Cardiac muscle cell (in vitro differentiated cells and primary cell): ENCODE results near the gene LTB4R. TPM values are rescaled to one million over a fixed set of nuclear protein-coding genes. Genes with fewer than 3 reads are reported as not detected.
A peak's percentile ranks its signal among the peaks of the same experiment; 100 is the strongest.

Experiments
- DNase-seq, 2 donors: peaks; one replicate each; pipeline versions ENCODE4 v3.0.0 to v3.0.0-alpha.2; 2010 to 2017; ENCODE audit warnings: low read depth in 1 of 2, low spot score in 1 of 2
- H3K27ac ChIP-seq: fragments of 200-600 bp; sonication (generic); 2 replicates; pipeline ENCODE4 v1.5.1; 2016
- H3K27me3 ChIP-seq: fragments of 200-600 bp; sonication (generic); 2 replicates; pipeline ENCODE4 v1.6.0; 2016; ENCODE audit warnings: control low read depth
- H3K36me3 ChIP-seq: fragments of 200-600 bp; sonication (generic); 2 replicates; pipeline ENCODE4 v1.5.1; 2016; ENCODE audit warnings: control low read depth
- H3K4me1 ChIP-seq: fragments of 200-600 bp; sonication (generic); 2 replicates; pipeline ENCODE4 v1.8.1; 2017; ENCODE audit warnings: low read depth, mild to moderate bottlenecking, mixed run types
- H3K4me3 ChIP-seq: fragments of 200-600 bp; sonication (generic); 2 replicates; pipeline ENCODE4 v1.5.1; 2016; ENCODE audit warnings: mild to moderate bottlenecking
- H3K9me3 ChIP-seq: fragments of 200-600 bp; sonication (generic); 2 replicates; pipeline ENCODE4 v1.5.1; 2017; ENCODE audit warnings: low read depth, mild to moderate bottlenecking, control low read depth
- CTCF ChIP-seq: IDR thresholded peaks from 2 replicates; pipeline ENCODE4 v1.5.1; 2012; ENCODE audit warnings: low read depth, mild to moderate bottlenecking, low read length
- polyA plus RNA-seq: library from polyadenylated mRNA; unstranded; fragments of >200 nt; fragmentation: Nextera tagmentation; extraction: Ambion mirVana; gene quantifications from 2 replicates; pipeline ENCODE4 v1.2.1, GENCODE V29; 2016
- total RNA-seq: library from RNA; depleted of rRNA; stranded (reverse); fragments of >200 nt; gene quantifications from 2 replicates; pipeline ENCODE4 v1.2.3, GENCODE V29; 2016

The LTB4R gene
- total and polyA plus RNA-seq, 2 experiments from 2014 or later, result 2.7 to 8.5 TPM

DNA sequence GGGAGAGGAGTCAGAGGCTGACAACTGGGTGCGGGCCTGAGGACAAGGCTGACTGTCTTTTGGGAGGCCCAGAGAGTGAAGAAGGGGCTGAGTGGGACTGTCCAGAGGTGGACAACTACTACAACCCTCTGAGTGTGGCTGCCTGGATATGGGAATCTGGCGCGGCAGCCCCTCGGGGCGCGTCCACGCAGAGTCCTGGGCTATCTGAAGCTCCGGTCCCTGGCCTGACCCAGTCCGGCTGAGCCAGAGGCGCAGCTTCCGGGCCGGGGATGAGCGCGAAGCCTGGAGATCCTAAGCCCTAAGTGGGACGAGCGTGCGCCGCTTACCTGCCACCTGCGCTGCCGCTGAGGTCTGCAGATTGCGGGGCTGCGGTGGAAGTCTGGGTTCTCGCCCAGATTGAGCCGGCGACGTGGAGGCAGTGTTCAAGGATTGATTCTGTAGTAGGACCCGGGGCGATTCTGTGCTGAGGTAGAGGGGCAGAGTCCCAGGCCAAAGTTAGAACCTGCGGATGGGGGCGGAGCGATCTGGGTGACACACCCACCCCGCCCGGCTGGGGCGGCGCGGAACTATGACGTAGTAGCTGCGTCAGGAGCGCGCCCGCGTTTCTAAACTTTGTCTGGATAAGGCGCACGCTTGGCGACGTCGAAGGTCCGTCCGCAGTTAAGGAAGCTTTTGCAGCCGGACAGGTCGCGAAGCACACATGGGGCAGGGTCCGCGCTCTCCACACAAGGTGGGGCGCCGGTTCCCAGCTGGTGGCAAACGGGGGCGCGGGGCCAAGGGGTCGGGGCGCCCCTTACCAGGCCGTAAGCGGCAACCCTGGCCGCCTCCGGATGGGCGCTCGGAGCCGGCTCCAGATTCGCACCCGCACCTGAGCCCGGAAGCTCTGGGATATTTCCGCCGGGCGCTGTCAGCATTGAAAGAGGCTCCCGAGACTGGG lies 11.8 kb upstream of the LTB4R start, which contains the start of the genes DHRS1 and NOP9:
TSS of gene DHRS1 (minus strand) at position 526 of the 937 bp plus-strand sequence. CDS start 674 bp downstream, outside the sequence.
TSS of gene NOP9 (plus strand) at position 596 of the 937 bp plus-strand sequence. CDS start at position 701, 105 bp downstream.
- Histone ChIP-seq H3K4me1 (peaks cover 7% of the 10 kb centered on the region), H3K27ac (peak within 1 kb of the TSS; percentile 68), H3K36me3 (peaks cover 24% of the 10 kb centered on the region), H3K27me3 (no peaks in the 10 kb centered on the region), H3K4me3 (peak within 1 kb of the TSS; percentile 69), H3K9me3 (no peaks in the 10 kb centered on the region)
- TF ChIP-seq CTCF, result no peak
- peak; percentile 92 to 96 for DNase-seq

- Histone ChIP-seq H3K4me1 (peaks cover 7% of the 10 kb centered on the region), H3K27me3 (no peaks in the 10 kb centered on the region), H3K36me3 (peaks cover 28% of the 10 kb centered on the region), H3K9me3 (no peaks in the 10 kb centered on the region), H3K27ac (peak overlapping the region; percentile 68), H3K4me3 (peak overlapping the region; percentile 69)
- no peak for TF ChIP-seq CTCF
- no peak for DNase-seq
These were observed 10.8 kb upstream of the LTB4R start for GRCh38 chr14:24300326-24300980.

DNA sequence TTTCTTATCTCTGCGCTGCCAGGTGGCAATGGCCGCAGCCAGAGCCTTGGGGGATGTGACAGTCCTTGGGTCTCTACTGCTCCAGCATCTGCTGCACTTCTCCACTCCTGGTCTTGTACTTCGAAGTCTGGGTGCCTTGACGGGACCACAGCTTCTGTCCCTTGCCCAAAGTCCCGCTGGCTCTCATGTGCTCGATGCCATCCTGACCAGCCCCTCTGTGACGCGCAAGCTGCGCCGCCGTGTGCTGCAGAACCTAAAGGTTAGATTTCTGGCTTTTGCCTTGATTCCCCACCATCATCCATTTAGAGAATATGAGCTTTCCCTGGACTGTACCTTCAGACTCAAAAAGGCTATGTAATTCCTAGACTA lies 7.3 kb upstream of the LTB4R start:
- TF ChIP-seq CTCF, result no peak
- Histone ChIP-seq H3K27ac (no peak overlapping the region), H3K36me3 (peaks cover 28% of the 10 kb centered on the region)

GRCh38 chr14:24307156-24307574 lies 4.1 kb upstream of the LTB4R start:
- Histone ChIP-seq H3K4me3 (no peak overlapping the region), H3K36me3 (peaks cover 27% of the 10 kb centered on the region), H3K9me3 (no peaks in the 10 kb centered on the region), H3K4me1 (no peaks in the 10 kb centered on the region), H3K27ac (no peak overlapping the region), H3K27me3 (no peaks in the 10 kb centered on the region)
- no peak for TF ChIP-seq CTCF
- DNase-seq, result no peak

More for the DNA sequence above, 7.3 kb upstream of the LTB4R start:
- H3K9me3 ChIP-seq, result no peaks in the 10 kb centered on the region
- DNase-seq, result no peak
- H3K4me1 ChIP-seq, result peaks cover 7% of the 10 kb centered on the region
- H3K4me3 ChIP-seq, result no peak overlapping the region
- H3K27me3 ChIP-seq, result no peaks in the 10 kb centered on the region

DNA sequence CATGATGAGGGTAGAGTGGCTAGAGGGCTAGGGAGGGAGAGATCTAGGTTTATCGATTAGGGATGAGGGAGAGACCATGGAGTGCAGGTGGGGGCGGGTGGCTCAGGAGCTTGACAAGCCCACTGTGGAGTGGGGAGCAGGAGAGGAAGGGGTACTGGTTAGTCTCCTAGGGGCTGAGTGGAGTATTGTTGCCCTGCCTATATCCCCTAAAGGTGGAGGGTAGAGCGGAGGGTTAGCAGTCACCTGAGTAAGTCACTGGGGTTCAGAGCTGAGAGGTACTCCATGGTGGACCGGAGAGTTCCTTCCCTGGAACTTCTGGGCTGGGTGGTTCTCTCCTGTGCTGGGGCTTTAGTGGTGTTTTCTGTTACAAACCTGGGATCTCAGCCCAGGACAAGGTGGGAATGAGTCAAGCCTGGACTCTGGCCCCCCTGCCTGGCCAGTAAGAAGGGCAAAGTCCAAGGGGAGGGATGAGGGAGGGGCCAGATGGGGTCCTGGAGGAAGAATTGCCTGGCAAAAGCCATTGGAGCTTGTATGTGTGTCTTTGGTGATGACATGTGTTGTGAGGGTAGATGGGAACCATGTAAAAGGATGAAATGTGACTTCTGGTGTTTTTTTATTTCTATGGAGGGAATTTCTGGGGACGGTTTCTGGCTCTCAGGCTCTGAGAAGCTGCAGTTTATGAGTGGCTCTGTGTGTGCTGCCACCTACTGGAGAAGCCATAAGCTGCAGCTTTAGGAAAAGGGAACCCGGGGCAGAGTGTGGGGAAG lies 3.5 kb upstream of the LTB4R start, which contains the start of gene CIDEB:
TSS of gene CIDEB (minus strand) at position 403 of the 767 bp plus-strand sequence. CDS start at position 284, 119 bp downstream.
- Histone ChIP-seq H3K9me3 (no peaks in the 10 kb centered on the region), H3K36me3 (peaks cover 21% of the 10 kb centered on the region), H3K4me1 (no peaks in the 10 kb centered on the region), H3K27ac (no peak within 1 kb of the TSS), H3K4me3 (no peak within 1 kb of the TSS), H3K27me3 (no peaks in the 10 kb centered on the region)
- TF ChIP-seq CTCF, result peak; percentile 98
- peak; percentile 63 to 66 for DNase-seq
